GM18498 (cell line): ENCODE results near the gene FABP3.
"Not testable (repeated sequence)": the region's sequence is repeated elsewhere in the genome, so short reads cannot be mapped to it uniquely, and the experiment has no call there.

Source experiments
- ATAC-seq: cut with Tn5 transposase; IDR thresholded peaks from one replicate; pipeline ENCODE4 v1.9.1; 2021; ENCODE audit warnings: mild to moderate bottlenecking, moderate library complexity; ENCODE audit not compliant: unreplicated experiment

FABP3 gene

GRCh38 chr1:31399976-31400375 is 27.1 kb upstream of the FABP3 start:
- ATAC-seq, result no peak

GRCh38 chr1:31398246-31398645 is 25.4 kb upstream of the FABP3 start:
- ATAC-seq, result no peak

DNA sequence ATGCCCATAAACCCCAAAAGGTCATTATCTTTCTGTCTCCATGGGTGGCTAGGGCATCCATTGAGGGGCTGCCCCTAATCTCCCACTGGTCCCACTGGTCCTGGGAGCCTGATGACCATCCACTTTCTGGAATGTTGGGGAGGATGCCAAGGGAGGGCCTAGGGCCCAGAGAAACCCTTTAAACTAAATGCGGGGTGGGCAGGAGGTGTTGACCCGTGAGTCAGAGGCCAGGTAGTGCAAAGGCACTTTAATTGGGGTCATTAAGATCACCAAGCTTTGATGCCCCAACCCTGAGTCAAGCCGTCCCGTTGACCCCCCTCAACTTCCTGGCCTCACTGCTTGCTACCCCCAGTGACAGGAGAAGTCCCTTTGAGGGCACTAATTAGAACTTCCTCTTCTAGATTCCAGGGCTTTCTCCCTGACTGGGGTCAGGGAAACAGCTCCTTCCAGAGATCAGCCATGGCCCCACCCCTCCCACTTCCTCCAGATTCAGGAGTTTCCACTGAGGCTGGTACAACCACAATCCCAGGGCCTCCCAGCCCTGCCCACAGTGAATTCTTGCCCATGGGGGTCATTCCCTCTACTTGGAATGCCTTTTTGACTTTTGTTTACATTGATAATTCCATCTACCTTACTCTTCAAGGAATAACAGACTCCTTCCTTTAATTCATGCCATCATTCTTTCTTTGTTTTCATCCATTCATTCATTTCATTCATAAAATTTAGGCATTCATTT is 24.7 kb upstream of the FABP3 start:
- ATAC-seq, result no peak

GRCh38 chr1:31396633-31397351 is 23.9 kb upstream of the FABP3 start:
- no peak for ATAC-seq

- peak; percentile 74 for ATAC-seq
Measured at GRCh38 chr1:31394584-31395193, 21.8 kb upstream of the FABP3 start.

- ATAC-seq, result no peak
Measured at GRCh38 chr1:31393463-31393862, 20.6 kb upstream of the FABP3 start.

- no peak for ATAC-seq
Measured at GRCh38 chr1:31390071-31390470, 17.2 kb upstream of the FABP3 start.

DNA sequence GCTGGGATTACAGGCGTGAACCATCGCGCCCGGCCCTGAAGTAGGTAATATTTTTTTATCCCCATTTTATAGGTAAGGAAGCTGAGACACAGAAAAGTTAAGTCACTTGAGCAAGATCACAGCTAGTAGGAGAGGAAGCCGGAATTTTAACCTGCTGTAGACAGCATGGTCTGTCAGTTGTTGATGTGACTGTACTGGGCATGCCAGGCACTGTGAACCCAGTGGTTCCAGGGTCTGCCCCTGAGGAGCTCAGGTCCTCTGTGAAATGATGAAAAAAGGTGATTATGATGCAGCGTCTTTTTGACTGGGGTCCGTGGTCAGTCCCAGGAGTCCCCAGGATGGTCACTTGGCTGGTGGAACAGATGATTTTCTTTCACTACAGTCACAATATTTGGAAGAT is 16.7 kb upstream of the FABP3 start:
- ATAC-seq, result no peak

GRCh38 chr1:31387612-31388011 is 14.7 kb upstream of the FABP3 start:
- no peak for ATAC-seq

DNA sequence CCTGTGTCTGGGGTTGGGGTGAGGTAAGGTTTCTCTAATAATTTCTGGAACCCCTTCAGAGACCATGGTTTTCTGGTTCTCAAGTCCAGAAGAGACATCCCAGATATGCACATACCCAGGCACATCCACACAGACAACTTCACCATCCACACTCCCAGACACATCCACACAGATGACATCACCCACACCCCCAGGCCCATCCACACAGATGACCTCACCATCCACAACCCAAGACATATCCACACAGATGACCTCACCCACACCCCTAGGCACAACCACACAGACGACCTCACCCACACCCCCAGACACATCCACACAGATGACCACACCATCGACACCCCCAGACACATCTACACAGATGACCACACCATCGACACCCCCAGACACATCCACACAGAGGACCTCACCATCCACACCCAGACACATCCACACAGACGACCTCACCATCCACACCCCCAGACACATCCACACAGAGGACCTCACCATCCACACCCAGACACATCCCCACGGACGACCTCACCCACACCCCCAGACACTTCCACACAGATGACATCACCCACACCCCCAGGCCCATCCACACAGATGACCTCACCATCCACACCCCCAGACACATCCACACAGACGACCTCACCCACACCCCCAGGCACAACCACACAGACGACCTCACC is 13.8 kb upstream of the FABP3 start:
- not testable (repeated sequence) for ATAC-seq

GRCh38 chr1:31383967-31384366 is 11.1 kb upstream of the FABP3 start:
- no peak for ATAC-seq

DNA sequence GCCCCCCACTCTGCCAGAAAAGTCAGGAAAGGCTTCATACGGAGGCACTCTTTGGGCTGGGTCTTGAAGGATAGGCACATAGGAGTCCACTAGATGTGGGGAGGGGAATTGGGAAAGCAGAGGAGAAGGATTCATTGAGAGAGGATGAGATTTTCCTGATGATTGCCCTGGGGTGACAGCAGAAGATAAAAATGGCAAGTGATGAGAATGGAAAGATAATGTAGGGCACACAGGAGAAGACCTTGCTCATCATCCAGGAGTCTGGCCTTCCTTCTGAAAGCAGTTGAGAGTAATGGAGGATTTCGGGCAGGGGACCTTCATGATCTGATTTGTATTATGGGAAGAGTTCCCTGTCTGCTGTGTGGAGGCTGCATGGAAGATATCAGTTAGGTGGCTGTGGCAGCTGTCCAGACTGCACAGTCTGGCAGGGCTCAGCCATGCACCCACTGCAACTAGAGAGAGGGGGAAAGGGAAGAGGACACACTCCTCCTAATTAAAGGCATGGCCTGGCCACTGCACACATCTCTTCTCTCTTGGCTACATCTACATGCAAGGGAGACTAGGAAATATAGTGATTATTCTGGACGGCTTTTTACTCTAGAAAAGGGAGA is 9.6 kb upstream of the FABP3 start:
- no peak for ATAC-seq

DNA sequence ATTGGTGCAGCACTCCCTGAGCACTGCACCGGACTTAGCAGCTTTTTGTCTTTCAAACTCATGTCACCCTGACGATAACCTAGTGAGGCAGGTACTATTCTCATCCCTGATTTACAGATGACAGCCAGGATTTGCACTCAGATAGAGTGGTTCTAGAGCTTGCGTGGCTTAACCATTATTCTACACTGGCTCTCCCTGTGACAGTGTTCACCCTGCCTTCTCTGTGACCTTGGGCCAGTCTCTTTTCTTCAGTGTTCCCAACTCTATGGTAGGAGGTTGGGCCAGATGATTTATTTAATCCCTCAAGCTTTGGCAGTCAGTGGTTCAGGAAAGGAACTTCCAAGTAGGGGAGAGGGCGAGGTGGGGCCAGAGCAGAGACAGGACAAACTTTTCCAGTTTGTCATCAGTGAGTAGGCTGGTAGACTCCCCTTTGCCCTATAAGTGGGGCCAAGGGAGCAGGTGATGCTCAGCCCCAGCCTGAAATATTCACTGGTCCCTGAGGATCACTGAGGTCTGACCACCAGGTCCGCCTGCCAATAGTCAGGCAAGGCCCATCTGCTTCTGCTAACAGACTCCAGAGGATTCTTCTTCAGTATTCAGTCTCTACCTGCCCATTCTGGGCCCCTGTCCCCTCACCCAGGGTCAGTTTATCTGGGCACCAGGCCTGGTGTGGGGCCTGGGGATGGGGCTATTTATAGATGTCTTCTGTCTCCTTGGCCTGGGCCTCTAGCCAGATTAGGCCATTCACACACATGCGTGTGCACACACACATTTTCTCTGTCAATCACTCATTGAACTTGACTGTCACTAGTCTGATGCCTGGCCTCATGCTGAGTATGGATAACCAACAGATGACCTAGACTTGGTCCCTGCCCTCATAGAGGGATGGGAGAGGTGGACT is 8.8 kb upstream of the FABP3 start:
- no peak for ATAC-seq

DNA sequence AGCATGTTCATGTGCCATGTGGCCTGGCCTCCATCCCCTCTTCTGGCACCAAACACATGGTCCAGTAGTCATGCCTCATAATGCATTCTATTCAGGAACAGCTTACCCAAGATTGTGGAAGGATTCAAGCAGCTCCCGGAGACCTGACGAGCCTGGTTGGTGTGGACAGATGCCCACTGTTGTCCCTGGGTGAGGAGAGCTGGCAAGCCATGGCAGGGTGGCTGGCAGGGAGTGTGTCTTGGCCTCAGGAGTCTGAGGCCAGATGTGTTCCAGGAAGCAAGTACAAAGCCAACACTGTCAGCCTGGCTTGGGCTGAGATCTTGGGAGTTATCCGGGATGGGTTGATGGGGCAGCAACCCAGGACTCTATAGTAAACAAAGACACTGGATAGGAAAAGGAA is 7.3 kb upstream of the FABP3 start:
- no peak for ATAC-seq

- ATAC-seq, result no peak
Measured at GRCh38 chr1:31378001-31378400, 5.1 kb upstream of the FABP3 start.

DNA sequence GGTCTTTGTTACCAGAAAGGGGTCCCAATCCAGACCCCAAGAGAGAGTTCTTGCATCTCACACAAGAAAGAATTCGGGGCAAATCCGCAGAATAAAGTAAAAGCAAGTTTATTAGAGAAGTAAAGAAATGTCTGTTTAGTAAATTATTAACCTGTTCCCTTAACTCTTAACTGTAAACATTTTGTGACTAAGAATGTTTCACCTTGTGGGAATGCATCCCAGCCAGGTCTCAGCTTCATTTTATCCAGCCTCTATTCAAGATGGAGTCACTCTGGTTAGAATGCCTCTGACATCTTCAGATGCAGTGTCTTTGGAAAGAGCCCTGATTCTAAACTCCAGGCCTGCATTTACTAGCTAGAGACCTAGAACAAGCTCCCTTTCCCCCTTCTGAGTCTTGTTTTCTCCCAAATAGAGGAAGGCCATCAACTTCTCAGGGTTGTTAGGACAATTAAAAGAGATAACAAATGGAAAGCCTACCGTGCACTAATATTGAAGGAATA is 4.5 kb upstream of the FABP3 start:
- ATAC-seq, result no peak

DNA sequence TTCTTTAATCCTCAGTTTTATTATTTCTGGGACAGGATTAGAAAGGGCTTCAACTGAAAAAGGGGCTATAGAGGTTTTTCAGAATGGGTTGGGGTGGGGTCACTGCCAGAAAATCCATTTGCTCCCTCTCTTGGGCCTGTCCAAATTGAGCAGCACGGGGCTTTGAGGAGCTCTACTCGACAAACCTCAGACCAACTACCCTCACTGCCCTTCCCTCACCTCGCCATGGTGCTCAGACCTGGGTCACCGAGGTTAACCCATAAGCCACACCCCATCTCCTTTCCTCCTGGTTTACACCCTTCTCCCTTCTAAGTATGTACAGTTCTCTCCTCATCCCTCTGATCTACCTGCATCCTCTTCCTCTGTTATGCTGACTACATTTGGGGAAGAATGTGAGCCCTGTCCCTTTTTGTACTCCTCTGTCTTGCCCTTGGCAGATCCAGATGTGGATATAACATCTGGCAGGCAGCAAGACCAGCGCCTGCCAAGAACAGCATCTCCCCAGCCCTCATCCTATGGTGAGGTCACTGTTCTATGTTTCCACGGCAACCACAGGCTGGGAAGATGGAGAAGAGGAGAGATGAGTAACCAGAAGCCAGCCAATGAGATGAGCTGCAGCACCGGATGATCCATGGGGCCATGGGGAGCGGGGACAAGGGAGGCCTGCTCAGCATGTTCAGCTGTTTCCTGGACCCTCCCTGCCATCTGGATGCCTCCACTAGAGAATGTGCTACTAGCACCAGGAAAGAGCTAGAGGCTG is 3.7 kb upstream of the FABP3 start:
- ATAC-seq, result no peak

- ATAC-seq, result no peak
Measured at GRCh38 chr1:31374511-31375196, 1.8 kb upstream of the FABP3 start.
